Adrenal gland (tissue), 12 donors: Measurements from ENCODE around the gene EFNA3. TPM values are rescaled to one million over a fixed set of nuclear protein-coding genes. Genes with fewer than 3 reads are reported as not detected.

Experiments used
- DNase-seq, 7 donors: peaks; one replicate each; pipeline ENCODE4 v3.0.0-alpha.2; 2019 to 2020
- H3K27ac ChIP-seq, 5 donors: fragments of 200-600 bp; sonication (generic) in 4 of 5; 1 replicate in 3 of 5; 2 replicates in 2 of 5; pipeline versions ENCODE4 v1.5.1 to v1.8.0; 2016 to 2020; ENCODE audit warnings: mild to moderate bottlenecking in 1 of 5
- H3K27me3 ChIP-seq: fragments of 200-600 bp; 2 replicates; pipeline ENCODE4 v1.8.0; 2021
- H3K36me3 ChIP-seq, 2 donors: fragments of 200-600 bp; replicated peaks in 1 of 2; 1 replicate in 1 of 2; 2 replicates in 1 of 2; pipeline versions ENCODE4 v1.5.1 to v1.8.0; 2018 to 2022
- H3K4me1 ChIP-seq, 2 donors: fragments of 200-600 bp; replicated peaks in 1 of 2; 1 replicate in 1 of 2; 2 replicates in 1 of 2; pipeline versions ENCODE4 v1.5.1 to v1.8.0; 2018 to 2021
- H3K4me3 ChIP-seq, 4 donors: fragments of 200-600 bp; sonication (generic) in 3 of 4; one replicate each; pipeline ENCODE4 v1.5.1; 2016 to 2018
- H3K9me3 ChIP-seq, 3 donors: fragments of 200-600 bp; sonication (generic) in 1 of 3; replicated peaks in 1 of 3; 1 replicate in 2 of 3; 2 replicates in 1 of 3; pipeline versions ENCODE4 v1.5.1 to v1.8.0; 2016 to 2021
- POLR2A ChIP-seq, 2 donors: fragments of 450-650 bp; IDR thresholded peaks; one replicate each; pipeline ENCODE4 v1.6.1; 2017; ENCODE audit warnings: antibody characterized with exemption in 2 of 2, mild to moderate bottlenecking in 2 of 2, moderate library complexity in 1 of 2
- WGBS, 4 donors: extraction: QIAGEN DNeasy Blood & Tissue Kit in 2 of 4; methylation state at CpG; one replicate each; pipeline versions ENCODE4 v1.1.5 to v1.1.7; 2013 to 2017; 5-methylcytosine and 5-hydroxymethylcytosine counted together
- intact Hi-C, 2 donors: fragments of 100-400 bp; cut with DNase I; formaldehyde crosslinking; loops; one replicate each; pipeline versions ENCODE4 v1.14.1 to v1.15.0; 2022 to 2023
- polyA plus RNA-seq, 3 donors: library from polyadenylated mRNA; stranded (reverse); fragments of 200-250 nt in 2 of 3; fragments of 350-450 nt in 1 of 3; fragmentation: Illumina TruSeq in 1 of 3; extraction: RNeasy Lipid Tissue Mini Kit (QIAGEN cat#74804) in 1 of 3; gene quantifications; one replicate each; pipeline ENCODE4 v1.2.3, GENCODE V29; 2013 to 2014
- total RNA-seq, 9 donors: library from RNA; depleted of rRNA in 4 of 9; stranded (reverse); fragments of >200 nt in 4 of 9; fragments of 120-200 nt in 1 of 9; fragmentation: NEBNext Ultra II Directional in 1 of 9; extraction: Animal tissue kit (Norgen Biotek cat#: 25700) in 1 of 9; gene quantifications; one replicate each; pipeline versions ENCODE4 v1.1.0 to v1.2.4, GENCODE V29; 2013 to 2023
- TF ChIP-seq, protein P1 (sequence below), 6 experiments: fragments of 450-650 bp in 4 of 6; fragments of 200-600 bp in 2 of 6; sonication (generic) in 1 of 6; IDR thresholded peaks; 1 replicate in 5 of 6; 2 replicates in 1 of 6; pipeline versions ENCODE4 v1.5.1 to v1.8.0; 2016 to 2021; ENCODE audit warnings: antibody characterized with exemption in 6 of 6, mild to moderate bottlenecking in 2 of 6, moderate library complexity in 1 of 6
- donor health status: healthy with polysubstance abuse.
- donor health status: Bipolar disorder and iron deficiency.
- donor health status: DM: yes; HTN: yes; CAD: no.
- donor health status: DM: no; HTN: no; CAD: no.
- donor health status: DM: no; HTN: no; CAD: no.
- donor health status: DM: yes; HTN: yes; CAD: no.

EFNA3 gene
- total and polyA plus RNA-seq, 12 donors: 1.4 to 7.3 (median 3.3) TPM

DNA sequence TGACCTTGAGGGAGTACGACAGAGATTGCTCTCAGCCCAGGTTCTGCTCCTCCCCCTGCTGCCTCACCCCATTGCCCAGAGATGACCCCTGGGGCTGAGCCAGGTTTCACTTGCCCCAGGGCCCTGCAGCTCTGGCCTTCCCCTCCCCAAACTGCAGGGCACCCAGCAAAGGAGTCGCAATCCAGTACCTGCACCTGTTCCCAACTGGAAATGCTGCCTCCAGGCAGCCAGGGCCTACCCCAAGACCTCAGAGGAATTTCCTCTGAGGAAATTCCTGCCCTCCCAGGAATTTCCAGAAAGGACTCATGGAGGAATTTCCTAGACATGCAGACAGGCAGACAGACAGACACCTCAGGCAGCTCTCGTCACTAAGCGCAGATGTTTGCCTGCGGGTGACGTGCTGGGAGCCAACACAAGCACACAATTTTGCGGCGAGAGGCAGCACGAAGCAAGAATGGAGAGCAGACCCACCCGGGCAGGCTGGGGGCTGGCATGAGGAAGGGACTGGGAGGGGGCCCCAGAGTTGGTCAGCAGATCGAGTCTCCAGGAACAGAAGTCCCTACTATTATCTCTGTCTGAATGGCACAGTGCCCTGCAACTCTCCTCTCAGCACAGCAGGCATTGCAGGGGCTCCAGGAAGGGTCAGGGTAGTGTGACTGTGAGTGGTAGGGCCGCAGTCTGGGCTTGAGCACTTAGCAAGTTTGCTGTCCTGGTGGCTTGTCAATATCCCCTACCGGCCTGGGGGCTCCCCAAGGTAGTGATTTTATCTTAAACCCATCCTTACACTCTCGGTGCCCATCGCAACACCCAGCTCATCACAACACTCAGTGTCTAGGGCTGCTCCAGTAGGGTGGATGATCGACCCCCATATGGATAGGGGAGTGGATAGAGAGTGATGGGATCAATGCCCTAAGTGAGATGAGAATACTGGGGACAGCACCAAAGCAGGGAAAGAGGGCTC lies 46.1 kb downstream of the EFNA3 start:
- no peak overlapping the region for H3K4me3 ChIP-seq
- TF ChIP-seq, protein P1, sequence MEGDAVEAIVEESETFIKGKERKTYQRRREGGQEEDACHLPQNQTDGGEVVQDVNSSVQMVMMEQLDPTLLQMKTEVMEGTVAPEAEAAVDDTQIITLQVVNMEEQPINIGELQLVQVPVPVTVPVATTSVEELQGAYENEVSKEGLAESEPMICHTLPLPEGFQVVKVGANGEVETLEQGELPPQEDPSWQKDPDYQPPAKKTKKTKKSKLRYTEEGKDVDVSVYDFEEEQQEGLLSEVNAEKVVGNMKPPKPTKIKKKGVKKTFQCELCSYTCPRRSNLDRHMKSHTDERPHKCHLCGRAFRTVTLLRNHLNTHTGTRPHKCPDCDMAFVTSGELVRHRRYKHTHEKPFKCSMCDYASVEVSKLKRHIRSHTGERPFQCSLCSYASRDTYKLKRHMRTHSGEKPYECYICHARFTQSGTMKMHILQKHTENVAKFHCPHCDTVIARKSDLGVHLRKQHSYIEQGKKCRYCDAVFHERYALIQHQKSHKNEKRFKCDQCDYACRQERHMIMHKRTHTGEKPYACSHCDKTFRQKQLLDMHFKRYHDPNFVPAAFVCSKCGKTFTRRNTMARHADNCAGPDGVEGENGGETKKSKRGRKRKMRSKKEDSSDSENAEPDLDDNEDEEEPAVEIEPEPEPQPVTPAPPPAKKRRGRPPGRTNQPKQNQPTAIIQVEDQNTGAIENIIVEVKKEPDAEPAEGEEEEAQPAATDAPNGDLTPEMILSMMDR (IDR thresholded peaks at IDR 0.05): no peak
- no peak for TF ChIP-seq POLR2A (IDR thresholded peaks at IDR 0.05)
- intact Hi-C loops: loop anchor here in 1 of 2 donors (5.0 kb wide), 1 partner anchor 32 kb away; no protein-coding TSS in a partner anchor
- H3K4me1 ChIP-seq: peaks cover 28 to 36% of the 10 kb centered on the region in 2 donors
- no peaks in the 10 kb centered on the region for H3K9me3 ChIP-seq
- H3K27me3 ChIP-seq: no peaks in the 10 kb centered on the region
- no peaks in the 10 kb centered on the region for H3K36me3 ChIP-seq
- peak overlapping the region in 1 of 5 donors; percentile 40 for H3K27ac ChIP-seq
- no peak for DNase-seq
- 79 to 88% (median 84%) methylated on average over 14 to 16 of the region's 16 CpGs for WGBS, 4 donors

DNA sequence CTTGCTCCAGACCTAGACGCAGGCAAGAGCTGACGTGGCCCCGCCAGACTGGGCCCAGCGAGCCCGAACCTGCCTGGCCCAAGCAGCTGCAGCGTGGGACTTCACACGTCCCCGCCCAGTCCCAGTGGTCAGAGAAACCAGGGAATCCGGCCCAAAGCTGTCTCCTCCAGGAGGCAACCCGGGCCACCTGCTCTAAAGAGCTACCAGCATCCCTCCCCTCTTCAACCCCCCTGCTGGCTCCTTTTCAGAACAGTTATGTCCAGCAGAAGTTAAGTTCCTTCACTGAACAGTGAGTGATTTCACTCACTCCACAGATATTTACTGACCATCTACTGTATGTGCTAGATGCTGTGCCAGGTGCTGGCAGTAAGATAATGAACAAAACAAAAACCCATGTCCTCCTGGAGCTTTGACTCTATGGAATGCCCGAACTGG lies 46.9 kb downstream of the EFNA3 start:
- no peak for DNase-seq
- Histone ChIP-seq H3K9me3 (no peaks in the 10 kb centered on the region), H3K36me3 (no peaks in the 10 kb centered on the region), H3K27ac (peak overlapping the region in 1 of 5 donors; percentile 70), H3K4me3 (no peak overlapping the region), H3K4me1 (peaks cover 28 to 39% of the 10 kb centered on the region in 2 donors), H3K27me3 (no peaks in the 10 kb centered on the region)
- TF ChIP-seq, protein P1 (IDR thresholded peaks at IDR 0.05): no peak
- no peak for TF ChIP-seq POLR2A (IDR thresholded peaks at IDR 0.05)
- intact Hi-C loops: loop anchor here in 1 of 2 donors (5.0 kb wide), 1 partner anchor 33 kb away; no protein-coding TSS in a partner anchor
- 77 to 89% (median 82%) methylated on average over 9 to 11 of the region's 11 CpGs for WGBS, 4 donors

DNA sequence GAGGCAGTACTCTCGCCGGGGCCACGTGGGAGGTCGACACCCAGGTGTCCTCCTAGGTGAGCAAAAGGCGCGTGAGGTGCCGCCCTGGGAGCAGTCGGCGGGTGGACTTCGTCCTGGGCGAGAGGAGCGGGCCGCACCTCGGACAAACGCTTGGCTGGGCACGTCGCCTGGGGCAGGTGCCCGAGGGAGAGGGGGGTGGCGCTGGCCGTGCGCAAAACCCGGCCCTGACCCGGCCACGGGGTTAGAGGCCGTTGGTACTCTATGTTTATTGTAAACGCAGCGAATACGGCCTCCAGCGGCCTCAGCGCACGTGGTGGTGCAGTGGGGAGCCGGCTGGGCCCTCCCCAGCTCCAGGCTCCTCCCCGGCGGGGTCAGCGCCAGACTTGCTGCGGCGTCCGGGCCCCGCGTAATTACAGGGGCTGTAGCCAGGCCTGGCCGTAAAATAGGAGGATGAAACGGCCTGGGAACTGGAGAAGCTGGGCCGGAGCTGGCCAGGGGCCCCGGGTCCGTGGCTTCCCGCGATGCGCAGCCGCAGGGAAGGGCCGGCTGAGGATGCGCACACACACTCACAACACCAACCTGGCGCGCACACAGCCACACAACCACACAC lies 47.4 kb downstream of the EFNA3 start:
- peak overlapping the region in 1 of 4 donors; percentile 71 for H3K4me3 ChIP-seq
- H3K4me1 ChIP-seq: peaks cover 28 to 39% of the 10 kb centered on the region in 2 donors
- no peak for TF ChIP-seq POLR2A (IDR thresholded peaks at IDR 0.05)
- TF ChIP-seq, protein P1 (IDR thresholded peaks at IDR 0.05): no peak
- no peaks in the 10 kb centered on the region for H3K27me3 ChIP-seq
- H3K36me3 ChIP-seq: no peaks in the 10 kb centered on the region
- WGBS, 4 donors: 23 to 59% (median 39%) methylated on average over 14 to 53 of the region's 53 CpGs
- peak overlapping the region in 3 of 5 donors; percentile 46 to 81 (median 70) for H3K27ac ChIP-seq
- H3K9me3 ChIP-seq: no peaks in the 10 kb centered on the region
- DNase-seq: peak in 6 of 7 donors; percentile 39 to 83 (median 61)
- intact Hi-C loops: loop anchor here in 1 of 2 donors (5.0 kb wide), 1 partner anchor 34 kb away; no protein-coding TSS in a partner anchor
